Keratinocyte (primary cell): ENCODE measurements around the gene LGR6.

ENCODE experiments used
- CTCF ChIP-seq, 3 experiments: IDR thresholded peaks in 1 of 3; conservative IDR thresholded peaks in 1 of 3; optimal IDR thresholded peaks in 1 of 3; 2 replicates in 2 of 3; 3 replicates in 1 of 3; pipeline versions ENCODE3 to v1.5.1; 2011; ENCODE audit warnings: low read length in 3 of 3, mild to moderate bottlenecking in 3 of 3, moderate library complexity in 2 of 3, control low read depth in 1 of 3, inconsistent platforms in 1 of 3; ENCODE audit not compliant: insufficient read depth in 2 of 3; ENCODE audit errors: extremely low read depth in 1 of 3
- EZH2 ChIP-seq: IDR thresholded peaks from one replicate; pipeline ENCODE4 v1.6.1; 2012; ENCODE audit warnings: inconsistent platforms, mild to moderate bottlenecking, low read length, moderate library complexity

- TF ChIP-seq CTCF (optimal IDR thresholded peaks at IDR 0.05 in 1 of 3, IDR thresholded peaks at IDR 0.05 in 1 of 3, conservative IDR thresholded peaks at IDR 0.05 in 1 of 3; ENCODE audit: extremely low read depth in 1 of 3, insufficient read depth in 2 of 3, low read length in 3 of 3) (no peak), EZH2 (no peak)
These were observed 125.9 kb downstream of the LGR6 start for GRCh38 chr1:202319381-202320080.
